Epithelial cell of esophagus (primary cell): ENCODE data around the gene HCN4.

Experiments used
- DNase-seq: peaks from one replicate; pipeline ENCODE4 v3.0.0; 2010; ENCODE audit warnings: low read depth
- H3K4me3 ChIP-seq: 2 replicates; pipeline ENCODE4 v1.5.1; 2011; ENCODE audit warnings: mild to moderate bottlenecking, low read length, control low read depth
- TF ChIP-seq, protein P1 (sequence below): IDR thresholded peaks from 2 replicates; pipeline ENCODE4 v1.5.1; 2011; ENCODE audit warnings: low read depth, mild to moderate bottlenecking, low read length, control low read depth, inconsistent platforms; ENCODE audit not compliant: insufficient read depth; ENCODE audit errors: missing control alignments

The HCN4 gene

DNA sequence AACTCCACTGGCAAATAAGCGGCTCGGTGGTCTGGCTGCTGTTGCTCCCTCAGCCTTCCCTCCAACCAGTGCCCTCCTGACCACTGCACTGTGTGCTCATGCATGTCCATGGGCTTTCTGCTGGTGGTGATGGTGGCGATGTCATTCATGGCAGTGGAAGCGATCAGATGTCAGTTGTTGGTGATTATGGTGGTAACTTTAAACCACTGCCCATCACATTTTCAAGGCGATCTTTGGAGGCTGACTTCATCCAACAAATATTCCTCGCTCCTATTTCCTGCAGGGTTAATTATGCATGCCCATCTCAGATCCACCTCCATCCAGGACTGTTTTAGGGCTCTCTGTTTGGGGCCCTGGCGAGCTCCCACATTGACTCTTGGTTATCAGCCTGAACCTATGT is 13.4 kb upstream of the HCN4 start:
- no peak for DNase-seq
- no peak overlapping the region for H3K4me3 ChIP-seq
- TF ChIP-seq, protein P1, sequence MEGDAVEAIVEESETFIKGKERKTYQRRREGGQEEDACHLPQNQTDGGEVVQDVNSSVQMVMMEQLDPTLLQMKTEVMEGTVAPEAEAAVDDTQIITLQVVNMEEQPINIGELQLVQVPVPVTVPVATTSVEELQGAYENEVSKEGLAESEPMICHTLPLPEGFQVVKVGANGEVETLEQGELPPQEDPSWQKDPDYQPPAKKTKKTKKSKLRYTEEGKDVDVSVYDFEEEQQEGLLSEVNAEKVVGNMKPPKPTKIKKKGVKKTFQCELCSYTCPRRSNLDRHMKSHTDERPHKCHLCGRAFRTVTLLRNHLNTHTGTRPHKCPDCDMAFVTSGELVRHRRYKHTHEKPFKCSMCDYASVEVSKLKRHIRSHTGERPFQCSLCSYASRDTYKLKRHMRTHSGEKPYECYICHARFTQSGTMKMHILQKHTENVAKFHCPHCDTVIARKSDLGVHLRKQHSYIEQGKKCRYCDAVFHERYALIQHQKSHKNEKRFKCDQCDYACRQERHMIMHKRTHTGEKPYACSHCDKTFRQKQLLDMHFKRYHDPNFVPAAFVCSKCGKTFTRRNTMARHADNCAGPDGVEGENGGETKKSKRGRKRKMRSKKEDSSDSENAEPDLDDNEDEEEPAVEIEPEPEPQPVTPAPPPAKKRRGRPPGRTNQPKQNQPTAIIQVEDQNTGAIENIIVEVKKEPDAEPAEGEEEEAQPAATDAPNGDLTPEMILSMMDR = no peak

GRCh38 chr15:73380661-73381060 is 11.9 kb upstream of the HCN4 start:
- no peak overlapping the region for H3K4me3 ChIP-seq
- TF ChIP-seq, protein P1 = no peak
- DNase-seq = no peak

GRCh38 chr15:73378089-73378488 is 9.3 kb upstream of the HCN4 start:
- TF ChIP-seq, protein P1 = no peak
- no peak for DNase-seq
- H3K4me3 ChIP-seq = no peak overlapping the region

DNA sequence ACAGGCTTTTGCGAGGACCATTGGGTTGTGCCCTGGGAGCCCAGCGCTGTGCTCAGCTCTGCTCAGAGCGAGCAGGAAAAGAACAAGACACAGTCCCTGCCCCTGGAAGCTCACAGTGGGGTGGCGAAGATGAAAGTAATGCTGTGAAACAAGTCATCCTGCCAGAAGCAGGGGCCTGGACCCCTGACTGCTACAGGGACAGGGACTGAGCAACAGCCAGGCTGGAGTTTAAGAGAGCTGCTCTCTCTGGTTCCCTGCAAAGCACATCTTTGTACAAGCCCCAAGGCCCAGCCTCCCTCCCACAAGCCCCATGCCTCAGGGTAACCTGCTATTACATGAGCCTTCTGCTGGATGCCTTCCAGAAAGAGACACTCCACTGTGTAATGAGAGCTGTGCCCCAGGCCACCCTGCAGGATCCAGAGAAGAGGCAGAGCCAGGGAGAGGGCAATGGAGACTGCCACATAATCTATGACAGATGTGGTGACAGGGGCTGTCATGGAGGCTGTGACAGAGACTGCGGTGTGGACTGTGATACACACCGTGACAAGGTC is 7.1 kb upstream of the HCN4 start:
- no peak for DNase-seq
- TF ChIP-seq, protein P1 = no peak
- no peak overlapping the region for H3K4me3 ChIP-seq

DNA sequence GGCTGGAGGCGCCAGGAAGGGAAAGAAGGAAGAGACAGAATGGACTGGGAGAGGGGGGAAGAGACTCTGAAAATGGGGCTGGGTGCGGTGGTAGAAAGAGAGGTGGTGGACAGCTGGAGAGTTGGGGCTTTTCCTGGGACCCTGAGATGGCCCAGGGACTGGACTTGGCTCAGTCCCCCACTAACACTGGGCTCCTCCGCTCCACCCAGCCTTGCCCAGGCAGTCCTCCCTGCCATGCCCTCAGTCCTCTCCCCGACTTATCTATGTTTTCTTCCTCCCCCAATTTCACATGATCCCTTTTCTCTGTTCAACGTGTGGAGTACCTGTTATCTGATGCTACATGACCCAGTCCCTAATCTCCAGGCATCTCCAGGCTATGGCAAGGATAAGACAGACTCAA is 6.3 kb upstream of the HCN4 start:
- TF ChIP-seq, protein P1 = no peak
- H3K4me3 ChIP-seq = no peak overlapping the region
- DNase-seq = no peak

GRCh38 chr15:73374604-73375003 is 5.8 kb upstream of the HCN4 start:
- DNase-seq = no peak
- TF ChIP-seq, protein P1 = no peak
- no peak overlapping the region for H3K4me3 ChIP-seq

DNA sequence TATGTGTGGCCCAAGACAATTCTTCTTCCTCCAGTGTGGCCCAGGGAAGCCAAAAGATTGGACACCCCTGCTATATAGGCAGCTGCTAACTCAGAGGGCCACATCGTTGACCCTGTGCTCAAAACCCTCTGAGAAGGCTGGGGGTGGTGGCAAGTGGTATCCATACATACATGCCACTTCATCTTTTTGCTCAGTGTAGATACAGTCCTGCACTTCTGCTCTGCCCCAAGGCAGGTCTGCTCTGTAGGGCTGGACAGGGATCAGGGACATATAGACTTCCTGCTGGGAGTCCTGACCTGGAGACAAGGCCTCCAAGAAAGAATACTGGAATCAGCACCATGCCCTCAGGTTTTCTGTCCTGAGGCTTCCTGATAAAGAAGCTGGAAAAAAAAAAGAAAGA is 4.5 kb upstream of the HCN4 start:
- no peak for DNase-seq
- H3K4me3 ChIP-seq = no peak overlapping the region
- TF ChIP-seq, protein P1 = no peak
